OCI-LY7 (cell line): Measurements from ENCODE around the gene CREB1. TPM values are rescaled to one million over a fixed set of nuclear protein-coding genes. Genes with fewer than 3 reads are reported as not detected.

Experiments
- BruUV-seq: library from RNA; stranded (reverse); fragments of 400-500 nt; replicated peaks from 2 replicates; lab custom pipeline; 2021; lab: Mats Ljungman, UMichigan
- CTCF ChIA-PET: fragments of 300-600 bp; sonication (Branson Sonifier 250); formaldehyde crosslinking; loops from one replicate; lab custom pipeline; 2022; ENCODE audit warnings: antibody characterized with exemption; ENCODE audit not compliant: unreplicated experiment; lab: Charles Lee
- POLR2A ChIA-PET: fragments of 300-600 bp; sonication (Branson Sonifier 250); formaldehyde crosslinking; loops from one replicate; lab custom pipeline; 2022; ENCODE audit warnings: antibody characterized with exemption; lab: Charles Lee
- DNase-seq: peaks from one replicate; pipeline ENCODE4 v3.0.0-alpha.2; 2015; ENCODE audit warnings: low spot score
- H2AFZ ChIP-seq: fragments of 200-600 bp; sonication (generic), shearing (Covaris generic); 2 replicates; pipeline ENCODE4 v1.6.1; 2014; ENCODE audit warnings: mild to moderate bottlenecking, antibody characterized with exemption, low read length, moderate library complexity
- H3K27ac ChIP-seq: fragments of 200-600 bp; sonication (generic); 2 replicates; pipeline ENCODE4 v1.5.1; 2014; ENCODE audit warnings: mixed run types, low read depth, mild to moderate bottlenecking, moderate library complexity, low read length, inconsistent platforms; ENCODE audit not compliant: poor library complexity, severe bottlenecking
- H3K36me3 ChIP-seq: fragments of 200-600 bp; sonication (generic); 2 replicates; pipeline ENCODE4 v1.6.1; 2014; ENCODE audit warnings: mild to moderate bottlenecking, antibody characterized with exemption, low read length, moderate library complexity, mixed read lengths; ENCODE audit not compliant: insufficient read depth
- H3K4me1 ChIP-seq: fragments of 200-600 bp; sonication (generic); 2 replicates; pipeline ENCODE4 v1.5.1; 2014; ENCODE audit warnings: mild to moderate bottlenecking, low read length; ENCODE audit not compliant: insufficient read depth, poor library complexity, severe bottlenecking
- H3K4me2 ChIP-seq: fragments of 200-600 bp; sonication (generic); 2 replicates; pipeline ENCODE4 v1.6.1; 2014; ENCODE audit warnings: mild to moderate bottlenecking, low read length
- H3K4me3 ChIP-seq: fragments of 200-600 bp; sonication (generic); 2 replicates; pipeline ENCODE4 v1.5.1; 2014; ENCODE audit warnings: mild to moderate bottlenecking, low read depth, low read length; ENCODE audit not compliant: poor library complexity, severe bottlenecking
- H3K79me2 ChIP-seq: fragments of 200-600 bp; sonication (generic); 2 replicates; pipeline ENCODE4 v1.6.1; 2016; ENCODE audit warnings: low read depth, mild to moderate bottlenecking, low read length, moderate library complexity, mixed read lengths; ENCODE audit not compliant: insufficient read depth
- H3K9me2 ChIP-seq: fragments of 200-600 bp; sonication (generic); 2 replicates; pipeline ENCODE4 v1.6.1; 2016; ENCODE audit warnings: mild to moderate bottlenecking, low read length, mixed read lengths; ENCODE audit not compliant: insufficient read depth
- H3K9me3 ChIP-seq: fragments of 200-600 bp; sonication (generic); 2 replicates; pipeline ENCODE4 v1.6.1; 2014; ENCODE audit warnings: mild to moderate bottlenecking, mixed run types, low read length, mixed read lengths
- H4K20me1 ChIP-seq: fragments of 200-600 bp; sonication (generic); 2 replicates; pipeline ENCODE4 v1.6.1; 2014; ENCODE audit warnings: mild to moderate bottlenecking, antibody characterized with exemption, low read length, moderate library complexity, mixed read lengths; ENCODE audit not compliant: insufficient read depth
- CTCF ChIP-seq: fragments of 200-600 bp; sonication (generic); conservative IDR thresholded peaks from 2 replicates; pipeline ENCODE4 v1.5.1; 2014; ENCODE audit warnings: mild to moderate bottlenecking, antibody characterized with exemption, low read length, moderate library complexity, mixed read lengths
- EZH2phosphoT487 ChIP-seq: fragments of 200-600 bp; sonication (generic); IDR thresholded peaks from 2 replicates; pipeline ENCODE4 v1.6.1; 2018; ENCODE audit warnings: low read depth, borderline replicate concordance, mild to moderate bottlenecking, mixed run types, antibody characterized with exemption, low read length, moderate library complexity, mixed read lengths
- intact Hi-C: fragments of 100-400 bp; cut with micrococcal nuclease; formaldehyde crosslinking; loops from one replicate; pipeline ENCODE4 v1.10.0; 2022; ENCODE audit not compliant: unreplicated experiment
- total RNA-seq, 2 experiments: library from RNA; depleted of rRNA in 1 of 2; stranded (reverse); fragments of >200 nt in 1 of 2; shearing (Covaris generic) in 1 of 2; gene quantifications; 2 replicates each; pipeline ENCODE4 v1.2.3, GENCODE V29; 2014 to 2022

The CREB1 gene
- total RNA-seq, 2 experiments from 2014 or later, result 54.3 to 84.9 TPM

- no peak for TF ChIP-seq CTCF
- TF ChIP-seq EZH2phosphoT487, result no peak
- intact Hi-C loops, result no loop called here
- DNase-seq, result no peak
- Histone ChIP-seq H3K4me1 (peaks cover 12% of the 10 kb centered on the region), H3K4me2 (no peak overlapping the region), H3K79me2 (peaks cover 12% of the 10 kb centered on the region; the same call in 1 of the 2 replicates), H3K36me3 (peaks cover 72% of the 10 kb centered on the region), H3K9me3 (no peaks in the 10 kb centered on the region), H3K4me3 (no peak overlapping the region), H4K20me1 (no peaks in the 10 kb centered on the region), H3K27ac (no peak overlapping the region), H3K9me2 (no peaks in the 10 kb centered on the region), H2AFZ (no peak overlapping the region)
- ChIA-PET POLR2A (interaction anchor here (0.7 to 1.1 kb wide), 2 partner anchors 12 to 81 kb away, joined by 3 to 6 read pairs; no protein-coding TSS in a partner anchor), CTCF (no interaction called here)
- no TSS peak for BruUV-seq
These were observed 85.1 kb downstream of the CREB1 start for GRCh38 chr2:207614824-207615223.

DNA sequence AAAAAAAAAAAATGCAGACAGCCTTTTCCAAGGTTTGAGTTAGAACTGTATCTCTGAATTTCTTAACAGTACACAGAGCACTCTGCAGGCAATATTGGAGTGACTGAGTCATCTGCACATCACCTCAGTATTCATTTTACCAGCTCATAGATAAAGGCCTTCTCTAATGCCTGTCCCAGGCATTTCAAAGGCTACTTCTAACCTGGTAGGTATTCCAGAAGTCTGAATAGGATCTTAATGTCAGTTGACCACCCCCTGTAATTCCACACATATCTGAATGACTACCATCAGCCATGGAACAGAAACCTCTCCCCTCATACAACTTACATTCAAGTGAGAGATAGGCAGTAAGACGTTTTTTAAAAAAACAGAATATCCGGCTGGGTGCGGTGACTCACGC is 86.4 kb downstream of the CREB1 start:
- Histone ChIP-seq H3K9me3 (no peaks in the 10 kb centered on the region), H3K4me3 (no peak overlapping the region), H2AFZ (no peak overlapping the region), H3K4me2 (no peak overlapping the region), H4K20me1 (no peaks in the 10 kb centered on the region), H3K9me2 (no peaks in the 10 kb centered on the region), H3K27ac (no peak overlapping the region), H3K36me3 (peaks cover 82% of the 10 kb centered on the region), H3K4me1 (peaks cover 25% of the 10 kb centered on the region), H3K79me2 (peaks cover 21% of the 10 kb centered on the region; the same call in 1 of the 2 replicates)
- intact Hi-C loops, result no loop called here
- POLR2A ChIA-PET, result no interaction called here
- DNase-seq, result no peak
- TF ChIP-seq EZH2phosphoT487 (no peak), CTCF (no peak)
- no TSS peak for BruUV-seq
- CTCF ChIA-PET, result no interaction called here

DNA sequence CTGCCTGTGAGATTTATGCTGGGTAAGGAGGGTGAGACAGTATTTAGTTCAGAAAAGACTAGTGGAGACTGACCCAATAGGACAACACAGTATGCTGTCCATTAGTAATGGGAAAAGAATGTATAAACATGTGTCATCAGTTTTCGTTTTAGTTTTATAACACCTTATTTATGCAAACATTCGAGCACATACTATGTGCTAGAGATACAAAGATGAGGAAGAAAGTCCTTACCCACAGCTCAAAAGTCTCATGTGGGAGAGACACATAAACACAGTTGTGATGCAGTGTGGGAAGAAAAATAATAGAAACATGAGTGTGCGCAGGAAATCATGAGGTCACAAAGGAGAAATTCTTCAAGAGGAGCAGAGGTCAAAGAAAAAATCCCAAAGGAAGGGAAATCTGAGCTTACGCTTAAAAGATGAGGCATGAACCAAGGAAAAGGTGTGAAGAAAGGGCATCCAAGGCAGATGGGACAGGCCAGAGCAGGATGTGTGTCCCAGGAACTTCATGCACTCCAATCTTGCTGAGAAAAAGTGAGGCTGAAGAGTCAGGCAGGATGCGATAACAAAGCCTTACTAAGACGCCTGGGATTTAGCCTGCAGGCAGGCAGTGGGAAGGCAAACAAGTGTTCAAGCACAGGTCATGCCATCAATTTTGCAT is 87.4 kb downstream of the CREB1 start:
- Histone ChIP-seq H3K4me3 (no peak overlapping the region), H2AFZ (no peak overlapping the region), H3K79me2 (peaks cover 25% of the 10 kb centered on the region; the same call in 1 of the 2 replicates), H3K9me2 (no peaks in the 10 kb centered on the region), H3K4me1 (peaks cover 35% of the 10 kb centered on the region), H4K20me1 (no peaks in the 10 kb centered on the region), H3K9me3 (no peaks in the 10 kb centered on the region), H3K4me2 (no peak overlapping the region), H3K27ac (no peak overlapping the region), H3K36me3 (peaks cover 92% of the 10 kb centered on the region)
- no peak for DNase-seq
- ChIA-PET CTCF (no interaction called here), POLR2A (no interaction called here)
- BruUV-seq, result no TSS peak
- no peak for TF ChIP-seq CTCF
- TF ChIP-seq EZH2phosphoT487, result no peak
- intact Hi-C loops, result no loop called here
